IMR-90 (cell line): Measurements from ENCODE around the gene SYNGR4. TPM values are rescaled to one million over a fixed set of nuclear protein-coding genes. Genes with fewer than 3 reads are reported as not detected.
A peak's percentile ranks its signal among the peaks of the same experiment; 100 is the strongest.

Experiments
- ATAC-seq: fragments of 200-7000 bp; cut with Tn5 transposase; 2 replicates; pipeline ENCODE4 v1.9.1; 2020; ENCODE audit warnings: low read depth, mild to moderate bottlenecking, moderate library complexity
- BruUV-seq: library from RNA; stranded (reverse); fragments of 400-500 nt; replicated peaks from 2 replicates; lab custom pipeline; 2021; lab: Mats Ljungman, UMichigan
- CTCF ChIA-PET: fragments of 300-600 bp; formaldehyde crosslinking; extraction: SDS; loops from one replicate; lab custom pipeline; 2021; ENCODE audit warnings: antibody characterized with exemption; lab: Yijun Ruan, JAX
- POLR2A ChIA-PET: fragments of 300-600 bp; sonication (Branson Sonifier 250); formaldehyde crosslinking; loops from one replicate; lab custom pipeline; 2022; ENCODE audit warnings: antibody characterized with exemption; ENCODE audit not compliant: unreplicated experiment; lab: Charles Lee
- DNase-seq: peaks from one replicate; pipeline ENCODE4 v3.0.0; 2013
- H2AFZ ChIP-seq: replicated peaks from 2 replicates; pipeline ENCODE3; 2013; ENCODE audit warnings: low read length, mild to moderate bottlenecking; ENCODE audit not compliant: poor library complexity
- H2AK5ac ChIP-seq: 2 replicates; pipeline ENCODE4 v1.6.1; 2013; ENCODE audit warnings: low read depth, low read length, inconsistent platforms
- H2AK9ac ChIP-seq: replicated peaks from 2 replicates; pipeline ENCODE3; 2013; ENCODE audit warnings: mild to moderate bottlenecking, low read depth, low read length, moderate library complexity; ENCODE audit not compliant: poor library complexity
- H2BK120ac ChIP-seq: 2 replicates; pipeline ENCODE4 v1.6.1; 2013; ENCODE audit warnings: low read depth, low read length, inconsistent platforms
- H2BK15ac ChIP-seq: 3 replicates; pipeline ENCODE4 v1.6.1; 2013; ENCODE audit warnings: low read depth, low read length, inconsistent platforms
- H2BK20ac ChIP-seq: 2 replicates; pipeline ENCODE4 v1.6.1; 2013; ENCODE audit warnings: low read depth, mild to moderate bottlenecking, inconsistent platforms, low read length, moderate library complexity
- H2BK5ac ChIP-seq: 2 replicates; pipeline ENCODE4 v1.6.1; 2013; ENCODE audit warnings: mild to moderate bottlenecking, low read depth, low read length, inconsistent platforms; ENCODE audit not compliant: poor library complexity, severe bottlenecking
- H3K14ac ChIP-seq: replicated peaks from 2 replicates; pipeline ENCODE4 v1.6.1; 2013; ENCODE audit warnings: low read depth, low read length, inconsistent platforms
- H3K18ac ChIP-seq: 2 replicates; pipeline ENCODE4 v1.6.1; 2013; ENCODE audit warnings: low read depth, low read length, control low read depth
- H3K23ac ChIP-seq: 2 replicates; pipeline ENCODE4 v1.6.1; 2013; ENCODE audit warnings: low read depth, low read length, inconsistent platforms
- H3K27ac ChIP-seq: 2 replicates; pipeline ENCODE4 v1.5.1; 2013; ENCODE audit warnings: mild to moderate bottlenecking, control low read depth, low read length; ENCODE audit not compliant: insufficient read depth
- H3K27me3 ChIP-seq: 2 replicates; pipeline ENCODE4 v1.6.1; 2013; ENCODE audit warnings: low read length; ENCODE audit not compliant: control insufficient read depth, insufficient read depth
- H3K36me3 ChIP-seq: 2 replicates; pipeline ENCODE4 v1.6.1; 2013; ENCODE audit warnings: low read length, mixed read lengths; ENCODE audit not compliant: control insufficient read depth, insufficient read depth
- H3K4ac ChIP-seq: 2 replicates; pipeline ENCODE4 v1.6.1; 2013; ENCODE audit warnings: low read depth, low read length, inconsistent platforms
- H3K4me1 ChIP-seq: 2 replicates; pipeline ENCODE4 v1.6.1; 2013; ENCODE audit warnings: low read length, mixed read lengths; ENCODE audit not compliant: control insufficient read depth, insufficient read depth
- H3K4me2 ChIP-seq: 2 replicates; pipeline ENCODE4 v1.6.1; 2013; ENCODE audit warnings: low read depth, mild to moderate bottlenecking, control low read depth, low read length, moderate library complexity
- H3K4me3 ChIP-seq: 2 replicates; pipeline ENCODE4 v1.5.1; 2013; ENCODE audit warnings: low read depth, mild to moderate bottlenecking, control low read depth, low read length, moderate library complexity; ENCODE audit not compliant: insufficient read depth
- H3K56ac ChIP-seq: 2 replicates; pipeline ENCODE4 v1.6.1; 2013; ENCODE audit warnings: low read length, inconsistent platforms; ENCODE audit not compliant: insufficient read depth; ENCODE audit errors: extremely low read depth
- H3K79me1 ChIP-seq, 2 experiments: 2 replicates each; pipeline ENCODE4 v1.6.1; 2013; ENCODE audit warnings: low read length in 2 of 2, inconsistent platforms in 1 of 2, low read depth in 1 of 2
- H3K9ac ChIP-seq: 2 replicates; pipeline ENCODE4 v1.6.1; 2013; ENCODE audit warnings: low read depth, low read length, control low read depth
- H3K9me1 ChIP-seq: 2 replicates; pipeline ENCODE4 v1.6.1; 2013; ENCODE audit warnings: low read length, inconsistent platforms; ENCODE audit not compliant: insufficient read depth
- H3K9me3 ChIP-seq: 2 replicates; pipeline ENCODE4 v1.6.1; 2013; ENCODE audit warnings: low read length; ENCODE audit not compliant: control insufficient read depth, insufficient read depth
- H4K20me1 ChIP-seq: 2 replicates; pipeline ENCODE4 v1.6.1; 2013; ENCODE audit warnings: low read length, inconsistent platforms; ENCODE audit not compliant: insufficient read depth
- H4K5ac ChIP-seq: 2 replicates; pipeline ENCODE4 v1.6.1; 2013; ENCODE audit warnings: mild to moderate bottlenecking, low read depth, low read length, control low read depth
- H4K8ac ChIP-seq, 2 experiments: 2 replicates each; pipeline ENCODE4 v1.6.1; 2013; ENCODE audit warnings: low read depth in 2 of 2, low read length in 2 of 2, control low read depth in 1 of 2, inconsistent platforms in 1 of 2
- H4K91ac ChIP-seq: 2 replicates; pipeline ENCODE4 v1.6.1; 2013; ENCODE audit warnings: low read depth, low read length, inconsistent platforms; ENCODE audit not compliant: insufficient read depth
- BHLHE40 ChIP-seq: fragments of 150-350 bp; IDR thresholded peaks from 2 replicates; pipeline ENCODE4 v1.6.1; 2016; ENCODE audit warnings: mild to moderate bottlenecking, low read depth, low read length
- CEBPB ChIP-seq: IDR thresholded peaks from 2 replicates; pipeline ENCODE4 v1.6.1; 2012; ENCODE audit warnings: low read depth, low read length, improper control_type of control experiment
- CHD1 ChIP-seq: IDR thresholded peaks from 2 replicates; pipeline ENCODE4 v1.6.1; 2012; ENCODE audit warnings: low read depth, low read length, improper control_type of control experiment
- ELK1 ChIP-seq: fragments of 150-350 bp; IDR thresholded peaks from 2 replicates; pipeline ENCODE4 v1.6.1; 2016; ENCODE audit warnings: low read depth, mild to moderate bottlenecking, low read length, moderate library complexity, borderline replicate concordance
- FOS ChIP-seq: fragments of 150-350 bp; IDR thresholded peaks from 2 replicates; pipeline ENCODE4 v1.6.1; 2016; ENCODE audit warnings: low read depth, low read length
- MAFK ChIP-seq: IDR thresholded peaks from 2 replicates; pipeline ENCODE4 v1.6.1; 2012; ENCODE audit warnings: low read depth, low read length, improper control_type of control experiment
- MAZ ChIP-seq: IDR thresholded peaks from 2 replicates; pipeline ENCODE4 v1.6.1; 2012; ENCODE audit warnings: low read depth, mild to moderate bottlenecking, low read length, improper control_type of control experiment, moderate library complexity, borderline replicate concordance
- MXI1 ChIP-seq: IDR thresholded peaks from 2 replicates; pipeline ENCODE4 v1.6.1; 2012; ENCODE audit warnings: low read depth, mild to moderate bottlenecking, low read length, moderate library complexity, borderline replicate concordance
- NFE2L2 ChIP-seq: fragments of 150-350 bp; IDR thresholded peaks from 2 replicates; pipeline ENCODE4 v1.6.1; 2016; ENCODE audit warnings: low read depth, mild to moderate bottlenecking, low read length
- POLR2A ChIP-seq: IDR thresholded peaks from 2 replicates; pipeline ENCODE4 v1.6.1; 2012; ENCODE audit warnings: mild to moderate bottlenecking, low read depth, low read length
- RAD21 ChIP-seq: IDR thresholded peaks from 2 replicates; pipeline ENCODE4 v1.6.1; 2012; ENCODE audit warnings: low read length, improper control_type of control experiment
- RCOR1 ChIP-seq: IDR thresholded peaks from 2 replicates; pipeline ENCODE4 v1.6.1; 2012; ENCODE audit warnings: mild to moderate bottlenecking, low read length, improper control_type of control experiment; ENCODE audit not compliant: insufficient replicate concordance
- RFX5 ChIP-seq: IDR thresholded peaks from 2 replicates; pipeline ENCODE4 v1.8.0; 2012; ENCODE audit warnings: low read depth, mild to moderate bottlenecking, low read length, moderate library complexity
- SMC3 ChIP-seq: fragments of 150-350 bp; IDR thresholded peaks from 2 replicates; pipeline ENCODE4 v1.6.1; 2016; ENCODE audit warnings: low read depth, mild to moderate bottlenecking, antibody characterized with exemption, low read length, moderate library complexity
- USF2 ChIP-seq: fragments of 150-350 bp; IDR thresholded peaks from 2 replicates; pipeline ENCODE4 v1.6.1; 2017; ENCODE audit warnings: mild to moderate bottlenecking, antibody characterized with exemption, low read length, low read depth
- WGBS, 2 experiments: methylation state at CpG; one replicate each; pipeline versions ENCODE4 v1.1.5 to v1.1.7; 2013; ENCODE audit warnings: missing lambda C conversion rate in 2 of 2; ENCODE audit not compliant: insufficient read length in 1 of 2; ENCODE audit errors: extremely low coverage in 2 of 2; 5-methylcytosine and 5-hydroxymethylcytosine counted together
- dilution Hi-C: fragments of 300-500 bp; cut with HindIII; formaldehyde crosslinking; loops from one replicate; pipeline ENCODE4 v1.14.3; 2018; ENCODE audit warnings: low sequenced_read_pairs; ENCODE audit not compliant: unreplicated experiment
- in situ Hi-C: fragments of 300-500 bp; cut with MboI; formaldehyde crosslinking; loops from 3 replicates; pipeline ENCODE4 v1.14.3; 2019; ENCODE audit warnings: low sequenced_read_pairs, inconsistent platforms, mixed read lengths
- intact Hi-C: fragments of 100-400 bp; cut with micrococcal nuclease; formaldehyde crosslinking; loops from 2 replicates; pipeline ENCODE4 v1.10.0; 2022
- polyA plus RNA-seq, 3 experiments: library from polyadenylated mRNA; depleted of rRNA; stranded (reverse); fragments of >200 nt; gene quantifications; 2 replicates each; pipeline ENCODE4 v1.2.3, GENCODE V29; 2012; ENCODE audit warnings: low replicate concordance in 1 of 3
- total RNA-seq: library from RNA; depleted of rRNA; stranded (reverse); fragments of >200 nt; gene quantifications from 2 replicates; pipeline ENCODE4 v1.2.3, GENCODE V29; 2012
- TF ChIP-seq, protein P1 (sequence below): conservative IDR thresholded peaks from 2 replicates; pipeline ENCODE4 v1.5.1; 2012; ENCODE audit warnings: mild to moderate bottlenecking, low read depth, low read length, improper control_type of control experiment

The SYNGR4 gene
- total and polyA plus RNA-seq, 2 of the 4 experiments (the other 2 are of a cell fraction) = not detected

DNA sequence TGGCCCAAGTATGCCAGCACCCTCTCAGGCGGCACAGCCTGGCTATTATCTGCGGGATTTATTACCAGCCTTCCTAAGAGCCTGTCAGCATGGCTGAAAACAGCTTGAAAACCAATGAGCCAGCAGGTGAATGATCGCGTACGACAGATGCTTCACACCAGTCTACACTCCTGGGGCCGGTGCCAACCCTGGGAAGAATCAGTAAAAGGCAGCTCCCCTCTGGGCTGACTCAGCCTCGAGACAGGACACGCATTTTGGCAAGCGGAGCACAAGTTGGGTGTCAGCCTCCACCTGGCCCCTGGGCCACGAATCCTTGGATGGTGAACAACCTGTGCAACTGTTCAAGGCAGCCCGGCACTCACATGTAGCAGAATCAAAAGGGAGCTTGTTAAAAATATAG lies 23.2 kb upstream of the SYNGR4 start:
- in situ Hi-C loops (no loop called here), intact Hi-C loops (no loop called here), dilution Hi-C loops (no loop called here)
- no peaks in the 10 kb centered on the region for H3K36me3 ChIP-seq
- no TSS peak for BruUV-seq
- H2BK120ac ChIP-seq = no peak overlapping the region
- no peak overlapping the region for H3K4ac ChIP-seq
- H4K8ac ChIP-seq = no peak overlapping the region
- H3K56ac ChIP-seq = no peak overlapping the region
- peak; percentile 61 for DNase-seq
- 0 out of 2 replicates have a peak, but pooled peaks have one; percentile 14 for ATAC-seq
- TF ChIP-seq RAD21 = no peak
- TF ChIP-seq CHD1 = no peak
- no peak for TF ChIP-seq USF2
- TF ChIP-seq MAZ = no peak
- no peak for TF ChIP-seq POLR2A
- no peak for TF ChIP-seq MAFK
- no peak for TF ChIP-seq BHLHE40
- no peak for TF ChIP-seq MXI1
- TF ChIP-seq NFE2L2 = no peak
- no peak for TF ChIP-seq FOS
- no peak for TF ChIP-seq SMC3
- TF ChIP-seq, protein P1, sequence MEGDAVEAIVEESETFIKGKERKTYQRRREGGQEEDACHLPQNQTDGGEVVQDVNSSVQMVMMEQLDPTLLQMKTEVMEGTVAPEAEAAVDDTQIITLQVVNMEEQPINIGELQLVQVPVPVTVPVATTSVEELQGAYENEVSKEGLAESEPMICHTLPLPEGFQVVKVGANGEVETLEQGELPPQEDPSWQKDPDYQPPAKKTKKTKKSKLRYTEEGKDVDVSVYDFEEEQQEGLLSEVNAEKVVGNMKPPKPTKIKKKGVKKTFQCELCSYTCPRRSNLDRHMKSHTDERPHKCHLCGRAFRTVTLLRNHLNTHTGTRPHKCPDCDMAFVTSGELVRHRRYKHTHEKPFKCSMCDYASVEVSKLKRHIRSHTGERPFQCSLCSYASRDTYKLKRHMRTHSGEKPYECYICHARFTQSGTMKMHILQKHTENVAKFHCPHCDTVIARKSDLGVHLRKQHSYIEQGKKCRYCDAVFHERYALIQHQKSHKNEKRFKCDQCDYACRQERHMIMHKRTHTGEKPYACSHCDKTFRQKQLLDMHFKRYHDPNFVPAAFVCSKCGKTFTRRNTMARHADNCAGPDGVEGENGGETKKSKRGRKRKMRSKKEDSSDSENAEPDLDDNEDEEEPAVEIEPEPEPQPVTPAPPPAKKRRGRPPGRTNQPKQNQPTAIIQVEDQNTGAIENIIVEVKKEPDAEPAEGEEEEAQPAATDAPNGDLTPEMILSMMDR = no peak
- no peak for TF ChIP-seq CEBPB
- no peak for TF ChIP-seq RCOR1
- TF ChIP-seq RFX5 = no peak
- TF ChIP-seq ELK1 = no peak
- no peak overlapping the region for H2BK15ac ChIP-seq
- no peak overlapping the region for H2AFZ ChIP-seq
- H3K4me3 ChIP-seq = no peak overlapping the region
- H3K9ac ChIP-seq = no peak overlapping the region
- no peak overlapping the region for H2BK5ac ChIP-seq
- no peak overlapping the region for H3K23ac ChIP-seq
- H4K5ac ChIP-seq = no peak overlapping the region
- no peak overlapping the region for H2BK20ac ChIP-seq
- H3K9me3 ChIP-seq = no peaks in the 10 kb centered on the region
- H3K79me1 ChIP-seq = no peaks in the 10 kb centered on the region
- ChIA-PET CTCF (interaction anchor here (0.5 kb wide), 1 partner anchor 9 kb away, joined by 3 read pairs; no protein-coding TSS in a partner anchor), POLR2A (no interaction called here)
- no peak overlapping the region for H3K14ac ChIP-seq
- H3K4me2 ChIP-seq = no peak overlapping the region
- H4K20me1 ChIP-seq = no peaks in the 10 kb centered on the region
- H2AK9ac ChIP-seq = no peak overlapping the region
- peaks cover 6% of the 10 kb centered on the region; the same call in 1 of the 2 replicates for H3K9me1 ChIP-seq
- H3K27ac ChIP-seq = no peak overlapping the region
- no peak overlapping the region for H3K18ac ChIP-seq
- H2AK5ac ChIP-seq = no peak overlapping the region
- 66% methylated on average over 4 of the region's 11 CpGs; no CpG with 5 or more reads in 1 of the 2 experiments for WGBS, 2 experiments
- no peaks in the 10 kb centered on the region for H3K27me3 ChIP-seq
- H3K4me1 ChIP-seq = no peaks in the 10 kb centered on the region
- H4K91ac ChIP-seq = no peak overlapping the region
